ENCODE data around the gene MCCC1.

DNA sequence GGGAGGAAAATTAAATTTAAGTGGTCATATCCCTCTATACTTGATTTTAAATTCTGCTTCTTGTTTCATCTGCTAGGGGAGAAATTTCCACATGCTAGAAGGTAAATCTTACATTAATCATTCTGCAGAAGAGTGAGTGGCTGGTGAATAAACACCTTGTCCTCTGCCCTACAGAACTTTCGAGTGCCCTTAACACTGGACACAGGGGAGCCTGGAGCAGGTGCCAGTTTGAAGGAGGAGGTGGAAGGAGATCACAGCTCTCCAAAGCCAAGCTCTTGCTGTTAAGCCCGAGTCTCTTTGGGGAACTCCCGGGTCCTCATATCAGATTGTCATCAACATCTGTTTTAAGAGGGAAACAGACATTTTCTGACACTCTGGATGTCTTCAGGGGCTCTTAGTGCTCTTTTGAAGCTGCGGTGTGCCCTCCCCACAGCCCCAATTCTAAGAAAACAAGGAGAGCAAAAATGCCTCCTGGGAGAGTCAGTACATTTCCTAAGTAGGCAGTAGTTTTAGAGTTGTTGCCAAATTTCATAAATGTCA lies 32.0 kb upstream of the MCCC1 start:
- TF ChIP-seq, protein P1, sequence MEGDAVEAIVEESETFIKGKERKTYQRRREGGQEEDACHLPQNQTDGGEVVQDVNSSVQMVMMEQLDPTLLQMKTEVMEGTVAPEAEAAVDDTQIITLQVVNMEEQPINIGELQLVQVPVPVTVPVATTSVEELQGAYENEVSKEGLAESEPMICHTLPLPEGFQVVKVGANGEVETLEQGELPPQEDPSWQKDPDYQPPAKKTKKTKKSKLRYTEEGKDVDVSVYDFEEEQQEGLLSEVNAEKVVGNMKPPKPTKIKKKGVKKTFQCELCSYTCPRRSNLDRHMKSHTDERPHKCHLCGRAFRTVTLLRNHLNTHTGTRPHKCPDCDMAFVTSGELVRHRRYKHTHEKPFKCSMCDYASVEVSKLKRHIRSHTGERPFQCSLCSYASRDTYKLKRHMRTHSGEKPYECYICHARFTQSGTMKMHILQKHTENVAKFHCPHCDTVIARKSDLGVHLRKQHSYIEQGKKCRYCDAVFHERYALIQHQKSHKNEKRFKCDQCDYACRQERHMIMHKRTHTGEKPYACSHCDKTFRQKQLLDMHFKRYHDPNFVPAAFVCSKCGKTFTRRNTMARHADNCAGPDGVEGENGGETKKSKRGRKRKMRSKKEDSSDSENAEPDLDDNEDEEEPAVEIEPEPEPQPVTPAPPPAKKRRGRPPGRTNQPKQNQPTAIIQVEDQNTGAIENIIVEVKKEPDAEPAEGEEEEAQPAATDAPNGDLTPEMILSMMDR (IDR thresholded peaks at IDR 0.05) = no peak
- no peak for TF ChIP-seq ZFX (IDR thresholded peaks at IDR 0.05; ENCODE audit: borderline replicate concordance)

Measured in 22Rv1 (cell line).